Lower leg skin (tissue), 4 donors: ENCODE results near the gene MT1H. TPM values are rescaled to one million over a fixed set of nuclear protein-coding genes. Genes with fewer than 3 reads are reported as not detected.
A peak's percentile ranks its signal among the peaks of the same experiment; 100 is the strongest.
"Not testable (repeated sequence)": the region's sequence is repeated elsewhere in the genome, so short reads cannot be mapped to it uniquely, and the experiment has no call there.

Experiments
- DNase-seq, 2 donors: peaks; one replicate each; pipeline ENCODE4 v3.0.0-alpha.2; 2019; ENCODE audit warnings: low spot score in 2 of 2
- H3K4me3 ChIP-seq: fragments of 200-600 bp; sonication (generic); 2 replicates; pipeline ENCODE4 v1.5.1; 2017; ENCODE audit warnings: mild to moderate bottlenecking, low read depth; ENCODE audit not compliant: poor library complexity, severe bottlenecking
- CTCF ChIP-seq, 3 donors: fragments of 450-650 bp; IDR thresholded peaks; one replicate each; pipeline ENCODE4 v1.5.1; 2016; ENCODE audit warnings: antibody characterized with exemption in 3 of 3, mild to moderate bottlenecking in 3 of 3, moderate library complexity in 2 of 3
- POLR2A ChIP-seq, 2 donors: fragments of 450-650 bp; IDR thresholded peaks; one replicate each; pipeline ENCODE4 v1.6.1; 2016 to 2017; ENCODE audit warnings: antibody characterized with exemption in 2 of 2, mild to moderate bottlenecking in 1 of 2, moderate library complexity in 1 of 2
- WGBS, 2 donors: methylation state at CpG; one replicate each; pipeline ENCODE4 v1.1.5; 2018; 5-methylcytosine and 5-hydroxymethylcytosine counted together
- intact Hi-C: fragments of 100-400 bp; cut with DNase I; formaldehyde crosslinking; loops from one replicate; pipeline ENCODE4 v1.15.0; 2023; ENCODE audit warnings: low total_unique reads
- total RNA-seq, 4 donors: library from RNA; depleted of rRNA; stranded (reverse); fragments of >200 nt; gene quantifications; one replicate each; pipeline ENCODE4 v1.1.0, GENCODE V29; 2016

MT1H gene
- total RNA-seq, 4 donors from 2014 or later: 1.2 to 3.9 TPM; not detected in 2

- intact Hi-C loops: no loop called here
- 89 to 94% methylated on average over 2 of the region's 2 CpGs for WGBS, 2 donors
- no peak overlapping the region for H3K4me3 ChIP-seq
- TF ChIP-seq POLR2A (IDR thresholded peaks at IDR 0.05): no peak
- TF ChIP-seq CTCF (IDR thresholded peaks at IDR 0.05): no peak
- no peak for DNase-seq
Measured at GRCh38 chr16:56711862-56712261, 42.2 kb downstream of the MT1H start.

- peak in 1 of 2 donors; percentile 37 for DNase-seq
- no peak overlapping the region for H3K4me3 ChIP-seq
- intact Hi-C loops: no loop called here
- TF ChIP-seq CTCF (IDR thresholded peaks at IDR 0.05): no peak
- TF ChIP-seq POLR2A (IDR thresholded peaks at IDR 0.05): no peak
- WGBS, 2 donors: 90 to 92% methylated on average over 2 of the region's 2 CpGs
Measured at GRCh38 chr16:56713794-56714193, 44.2 kb downstream of the MT1H start.

GRCh38 chr16:56715126-56715525 lies 45.5 kb downstream of the MT1H start:
- WGBS, 2 donors: 83 to 88% methylated on average over 4 of the region's 4 CpGs
- no peak overlapping the region for H3K4me3 ChIP-seq
- no peak for DNase-seq
- intact Hi-C loops: no loop called here
- TF ChIP-seq POLR2A (IDR thresholded peaks at IDR 0.05) (no peak), CTCF (IDR thresholded peaks at IDR 0.05) (no peak)

GRCh38 chr16:56716761-56717160 lies 47.1 kb downstream of the MT1H start:
- intact Hi-C loops: no loop called here
- no peak overlapping the region for H3K4me3 ChIP-seq
- no peak for TF ChIP-seq CTCF (IDR thresholded peaks at IDR 0.05)
- TF ChIP-seq POLR2A (IDR thresholded peaks at IDR 0.05): no peak
- DNase-seq: no peak
- WGBS, 2 donors: 55 to 64% methylated on average over 3 of the region's 3 CpGs

- DNase-seq, intact Hi-C loops, H3K4me3 ChIP-seq: not testable (repeated sequence)
- WGBS, 2 donors: 91 to 97% methylated on average over 2 of the region's 2 CpGs
Measured at GRCh38 chr16:56717532-56717931, 47.9 kb downstream of the MT1H start.

Other genes with a start within 250 kb of the MT1H start
- gene AMFR, start 244.3 kb upstream of the MT1H start, total RNA-seq: 100 to 1,000 TPM in 3 of 4 donors, 10 to 100 TPM in 1; 77.3 to 149 (median 124) TPM
- 10 to 100 TPM; 39.9 to 98.6 (median 46.1) TPM for gene NUDT21, start 218.5 kb upstream of the MT1H start, total RNA-seq
- 10 to 100 TPM; 17.0 to 42.2 (median 34.6) TPM for gene OGFOD1, start 218.3 kb upstream of the MT1H start, total RNA-seq
- 100 to 1,000 TPM in 2 of 4 donors, 10 to 100 TPM in 2; 76.6 to 106 (median 92.4) TPM for gene BBS2, start 149.8 kb upstream of the MT1H start, total RNA-seq
- gene MT4, start 104.7 kb upstream of the MT1H start, total RNA-seq: 1,000 to 10,000 TPM in 1 of 4 donors, 100 to 1,000 TPM in 1, 10 to 100 TPM in 1, not detected in 1; 46.1 to 1,445 (median 937) TPM
- 1 to 10 TPM in 1 of 4 donors, not detected in 3; 1.2 TPM for gene MT3, start 80.3 kb upstream of the MT1H start, total RNA-seq
- gene MT2A, start 61.2 kb upstream of the MT1H start, total RNA-seq: 100 to 1,000 TPM in 3 of 4 donors, 10 to 100 TPM in 1; 35.8 to 190 (median 135) TPM
- gene MT1E, start 44.0 kb upstream of the MT1H start, total RNA-seq: 100 to 1,000 TPM; 140 to 437 (median 224) TPM
- 10 to 100 TPM; 14.1 to 29.7 (median 17.1) TPM for gene MT1M, start 37.2 kb upstream of the MT1H start, total RNA-seq
- gene MT1A, start 31.1 kb upstream of the MT1H start, total RNA-seq: 10 to 100 TPM in 2 of 4 donors, 1 to 10 TPM in 2; 3.7 to 23.3 (median 11.2) TPM
- not detected for gene MT1B, start 17.9 kb upstream of the MT1H start, total RNA-seq
- 10 to 100 TPM in 2 of 4 donors, 1 to 10 TPM in 2; 2.1 to 17.2 (median 8.3) TPM for gene MT1F, start 11.9 kb upstream of the MT1H start, total RNA-seq
- gene MT1G, start 1.7 kb upstream of the MT1H start, total RNA-seq: 10 to 100 TPM in 2 of 4 donors, 1 to 10 TPM in 1, not detected in 1; 5.6 to 46.4 (median 37.8) TPM
- gene MT1X, start 12.7 kb downstream of the MT1H start, total RNA-seq: 1,000 to 10,000 TPM; 1,041 to 3,584 (median 2,610) TPM
- gene NUP93, start 60.3 kb downstream of the MT1H start, total RNA-seq: 10 to 100 TPM; 21.0 to 40.6 (median 31.2) TPM
- gene SLC12A3, start 195.4 kb downstream of the MT1H start, total RNA-seq: not detected